Stomach smooth muscle (tissue), 2 donors: Measurements from ENCODE around the gene COL8A2.

Source experiments
- H3K27ac ChIP-seq: one replicate; pipeline ENCODE4 v1.7.0; 2013; ENCODE audit warnings: mild to moderate bottlenecking, low read length, inconsistent platforms
- H3K27me3 ChIP-seq, 2 donors: one replicate each; pipeline ENCODE4 v1.7.0; 2013; ENCODE audit warnings: low read length in 2 of 2; ENCODE audit not compliant: insufficient read depth in 2 of 2, control insufficient read depth in 1 of 2
- H3K36me3 ChIP-seq, 2 donors: one replicate each; pipeline ENCODE4 v1.7.0; 2013; ENCODE audit warnings: low read length in 2 of 2; ENCODE audit not compliant: control insufficient read depth in 2 of 2, insufficient read depth in 2 of 2
- H3K4me1 ChIP-seq: one replicate; pipeline ENCODE4 v1.7.0; 2013; ENCODE audit warnings: low read length; ENCODE audit not compliant: control insufficient read depth, insufficient read depth
- H3K4me3 ChIP-seq, 2 donors: one replicate each; pipeline ENCODE4 v1.7.0; 2013; ENCODE audit warnings: low read length in 2 of 2
- H3K9ac ChIP-seq, 2 donors: one replicate each; pipeline ENCODE4 v1.7.0; 2013; ENCODE audit warnings: low read length in 2 of 2, mild to moderate bottlenecking in 1 of 2
- H3K9me3 ChIP-seq, 2 donors: one replicate each; pipeline ENCODE4 v1.7.0; 2013; ENCODE audit warnings: low read length in 2 of 2; ENCODE audit not compliant: control insufficient read depth in 2 of 2
- donor health status: healthy.
- donor health status: Pancreatic carcinoma.

COL8A2 gene

GRCh38 chr1:36123356-36123755 lies 1.7 kb downstream of the COL8A2 start:
- H3K4me3 ChIP-seq = peak overlapping the region in 1 of 2 donors; percentile 64
- peak overlapping the region; percentile 24 for H3K27ac ChIP-seq
- no peaks in the 10 kb centered on the region for H3K9me3 ChIP-seq
- no peaks in the 10 kb centered on the region for H3K27me3 ChIP-seq
- no peak overlapping the region for H3K9ac ChIP-seq
- no peaks in the 10 kb centered on the region for H3K36me3 ChIP-seq
- H3K4me1 ChIP-seq = peaks cover 46% of the 10 kb centered on the region

GRCh38 chr1:36122062-36123030 lies 2.7 kb downstream of the COL8A2 start:
- no peaks in the 10 kb centered on the region for H3K27me3 ChIP-seq
- H3K36me3 ChIP-seq = no peaks in the 10 kb centered on the region
- H3K27ac ChIP-seq = no peak overlapping the region
- peaks cover 46% of the 10 kb centered on the region for H3K4me1 ChIP-seq
- H3K9ac ChIP-seq = no peak overlapping the region
- H3K9me3 ChIP-seq = no peaks in the 10 kb centered on the region
- no peak overlapping the region for H3K4me3 ChIP-seq

- H3K9me3 ChIP-seq = no peaks in the 10 kb centered on the region
- H3K27me3 ChIP-seq = no peaks in the 10 kb centered on the region
- H3K4me1 ChIP-seq = peaks cover 58% of the 10 kb centered on the region
- H3K27ac ChIP-seq = peak overlapping the region; percentile 49
- no peak overlapping the region for H3K4me3 ChIP-seq
- peak overlapping the region in 1 of 2 donors; percentile 51 for H3K9ac ChIP-seq
- no peaks in the 10 kb centered on the region for H3K36me3 ChIP-seq
Measured at GRCh38 chr1:36119456-36119855, 5.6 kb downstream of the COL8A2 start.

- Histone ChIP-seq H3K9me3 (no peaks in the 10 kb centered on the region), H3K9ac (no peak overlapping the region), H3K27ac (peak overlapping the region; percentile 49), H3K4me3 (no peak overlapping the region), H3K27me3 (no peaks in the 10 kb centered on the region), H3K4me1 (peaks cover 52% of the 10 kb centered on the region), H3K36me3 (no peaks in the 10 kb centered on the region)
Measured at GRCh38 chr1:36118447-36119204, 6.4 kb downstream of the COL8A2 start.

- H3K9me3 ChIP-seq = no peaks in the 10 kb centered on the region
- H3K9ac ChIP-seq = peak overlapping the region; percentile 38 to 51
- H3K27ac ChIP-seq = peak overlapping the region; percentile 11
- H3K36me3 ChIP-seq = peaks cover 0 to 3% of the 10 kb centered on the region in 2 donors
- no peak overlapping the region for H3K4me3 ChIP-seq
- H3K4me1 ChIP-seq = peaks cover 44% of the 10 kb centered on the region
- no peaks in the 10 kb centered on the region for H3K27me3 ChIP-seq
Measured at GRCh38 chr1:36116901-36117300, 8.1 kb downstream of the COL8A2 start.

GRCh38 chr1:36115931-36116330 lies 9.1 kb downstream of the COL8A2 start:
- Histone ChIP-seq H3K27me3 (no peaks in the 10 kb centered on the region), H3K4me3 (no peak overlapping the region)

GRCh38 chr1:36115200-36115669 lies 9.8 kb downstream of the COL8A2 start:
- peaks cover 44% of the 10 kb centered on the region for H3K4me1 ChIP-seq
- peak overlapping the region in 1 of 2 donors; percentile 15 for H3K4me3 ChIP-seq
- H3K36me3 ChIP-seq = peaks cover 0 to 3% of the 10 kb centered on the region in 2 donors
- H3K27ac ChIP-seq = peak overlapping the region; percentile 82
- H3K9ac ChIP-seq = peak overlapping the region in 1 of 2 donors; percentile 68
- no peaks in the 10 kb centered on the region for H3K27me3 ChIP-seq
- no peaks in the 10 kb centered on the region for H3K9me3 ChIP-seq

More at GRCh38 chr1:36115931-36116330, 9.1 kb downstream of the COL8A2 start:
- H3K9ac ChIP-seq = peak overlapping the region; percentile 5 to 15
- H3K36me3 ChIP-seq = peaks cover 0 to 3% of the 10 kb centered on the region in 2 donors
- H3K9me3 ChIP-seq = no peaks in the 10 kb centered on the region
- H3K4me1 ChIP-seq = peaks cover 44% of the 10 kb centered on the region
- H3K27ac ChIP-seq = peak overlapping the region; percentile 82

GRCh38 chr1:36114371-36114770 lies 10.7 kb downstream of the COL8A2 start:
- Histone ChIP-seq H3K27ac (peak overlapping the region; percentile 82), H3K36me3 (peaks cover 0 to 3% of the 10 kb centered on the region in 2 donors), H3K4me1 (peaks cover 37% of the 10 kb centered on the region)

GRCh38 chr1:36112823-36113222 lies 12.2 kb downstream of the COL8A2 start:
- H3K36me3 ChIP-seq = peaks cover 0 to 5% of the 10 kb centered on the region in 2 donors
- H3K9ac ChIP-seq = no peak overlapping the region
- H3K4me1 ChIP-seq = peaks cover 28% of the 10 kb centered on the region
- no peak overlapping the region for H3K27ac ChIP-seq
- H3K9me3 ChIP-seq = no peaks in the 10 kb centered on the region
- no peaks in the 10 kb centered on the region for H3K27me3 ChIP-seq
- no peak overlapping the region for H3K4me3 ChIP-seq

More at GRCh38 chr1:36114371-36114770, 10.7 kb downstream of the COL8A2 start:
- Histone ChIP-seq H3K9me3 (no peaks in the 10 kb centered on the region), H3K9ac (no peak overlapping the region), H3K4me3 (no peak overlapping the region), H3K27me3 (no peaks in the 10 kb centered on the region)

- no peak overlapping the region for H3K27ac ChIP-seq
- H3K36me3 ChIP-seq = peaks cover 0 to 5% of the 10 kb centered on the region in 2 donors
- H3K4me1 ChIP-seq = peaks cover 18% of the 10 kb centered on the region
- no peaks in the 10 kb centered on the region for H3K27me3 ChIP-seq
- H3K9me3 ChIP-seq = no peaks in the 10 kb centered on the region
- H3K9ac ChIP-seq = no peak overlapping the region
- no peak overlapping the region for H3K4me3 ChIP-seq
Measured at GRCh38 chr1:36111151-36111550, 13.9 kb downstream of the COL8A2 start.
